ENCODE results near the gene CRYGB.

The CRYGB gene

DNA sequence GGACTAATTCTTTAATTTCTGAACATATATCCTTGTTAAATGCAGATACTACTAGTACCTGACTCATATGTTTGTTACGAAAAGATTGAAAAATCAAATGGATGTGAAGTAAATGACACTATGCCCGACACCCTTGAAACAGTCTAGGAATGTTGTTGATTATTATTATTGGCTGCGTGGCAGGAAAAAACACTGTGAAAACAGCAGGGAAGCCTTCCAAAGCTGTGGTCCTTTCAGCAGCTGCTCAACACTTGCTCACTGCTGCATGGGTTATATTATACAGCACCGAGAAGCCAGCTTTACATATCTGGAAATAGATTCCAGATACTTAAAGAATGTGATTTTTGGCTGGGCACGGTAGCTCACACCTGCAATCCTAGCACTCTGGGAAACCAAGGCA is 48.2 kb downstream of the CRYGB start:
- H3K4me3 ChIP-seq (ENCODE audit: low read depth, low read length): no peak overlapping the region
- TF ChIP-seq, protein P1, sequence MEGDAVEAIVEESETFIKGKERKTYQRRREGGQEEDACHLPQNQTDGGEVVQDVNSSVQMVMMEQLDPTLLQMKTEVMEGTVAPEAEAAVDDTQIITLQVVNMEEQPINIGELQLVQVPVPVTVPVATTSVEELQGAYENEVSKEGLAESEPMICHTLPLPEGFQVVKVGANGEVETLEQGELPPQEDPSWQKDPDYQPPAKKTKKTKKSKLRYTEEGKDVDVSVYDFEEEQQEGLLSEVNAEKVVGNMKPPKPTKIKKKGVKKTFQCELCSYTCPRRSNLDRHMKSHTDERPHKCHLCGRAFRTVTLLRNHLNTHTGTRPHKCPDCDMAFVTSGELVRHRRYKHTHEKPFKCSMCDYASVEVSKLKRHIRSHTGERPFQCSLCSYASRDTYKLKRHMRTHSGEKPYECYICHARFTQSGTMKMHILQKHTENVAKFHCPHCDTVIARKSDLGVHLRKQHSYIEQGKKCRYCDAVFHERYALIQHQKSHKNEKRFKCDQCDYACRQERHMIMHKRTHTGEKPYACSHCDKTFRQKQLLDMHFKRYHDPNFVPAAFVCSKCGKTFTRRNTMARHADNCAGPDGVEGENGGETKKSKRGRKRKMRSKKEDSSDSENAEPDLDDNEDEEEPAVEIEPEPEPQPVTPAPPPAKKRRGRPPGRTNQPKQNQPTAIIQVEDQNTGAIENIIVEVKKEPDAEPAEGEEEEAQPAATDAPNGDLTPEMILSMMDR (IDR thresholded peaks at IDR 0.05; ENCODE audit: low read depth, low read length, missing control alignments): no peak
- no peak for DNase-seq (ENCODE audit: low read depth)

DNA sequence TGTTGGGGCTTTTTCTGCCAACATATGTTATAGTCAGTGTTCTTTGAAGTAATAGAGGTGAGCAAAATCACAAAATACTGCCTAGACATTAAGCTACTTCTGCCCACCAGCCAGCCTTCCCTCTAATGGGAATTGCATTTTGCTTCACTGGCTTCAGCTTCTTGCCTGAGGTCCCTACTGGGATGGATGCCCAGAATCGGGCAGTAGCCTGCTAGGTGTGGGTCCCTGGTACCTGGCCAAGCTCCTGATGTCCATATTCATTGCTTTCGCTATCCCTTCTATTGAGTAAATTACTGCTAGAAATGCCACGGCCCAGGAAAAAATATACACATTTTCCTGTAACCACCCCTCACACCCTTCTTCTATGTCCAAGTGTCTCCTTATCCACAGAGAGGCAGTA is 48.6 kb downstream of the CRYGB start:
- no peak overlapping the region for H3K4me3 ChIP-seq (ENCODE audit: low read depth, low read length)
- DNase-seq (ENCODE audit: low read depth): no peak
- TF ChIP-seq, protein P1 (IDR thresholded peaks at IDR 0.05; ENCODE audit: low read depth, low read length, missing control alignments): no peak

DNA sequence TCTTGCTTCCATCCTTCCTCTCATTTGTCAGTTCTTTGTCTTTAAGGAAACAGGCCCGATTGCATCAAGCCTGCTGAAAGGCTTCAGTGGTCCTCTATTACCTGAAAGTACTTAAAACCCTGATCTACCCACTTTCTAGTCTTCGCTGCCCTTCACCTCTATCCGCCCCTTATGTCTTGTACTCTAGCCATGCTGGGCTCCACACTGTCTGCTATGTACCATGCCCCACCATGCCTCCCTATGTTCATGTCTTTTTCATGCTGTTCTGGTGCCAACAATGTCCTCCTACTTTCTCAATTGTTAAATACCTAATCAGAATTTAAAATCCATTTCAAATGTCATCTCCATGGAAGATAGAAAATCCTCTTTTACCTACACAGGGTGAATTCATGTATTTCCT is 49.9 kb downstream of the CRYGB start:
- TF ChIP-seq, protein P1 (IDR thresholded peaks at IDR 0.05; ENCODE audit: low read depth, low read length, missing control alignments): no peak
- no peak for DNase-seq (ENCODE audit: low read depth)
- no peak overlapping the region for H3K4me3 ChIP-seq (ENCODE audit: low read depth, low read length)

DNA sequence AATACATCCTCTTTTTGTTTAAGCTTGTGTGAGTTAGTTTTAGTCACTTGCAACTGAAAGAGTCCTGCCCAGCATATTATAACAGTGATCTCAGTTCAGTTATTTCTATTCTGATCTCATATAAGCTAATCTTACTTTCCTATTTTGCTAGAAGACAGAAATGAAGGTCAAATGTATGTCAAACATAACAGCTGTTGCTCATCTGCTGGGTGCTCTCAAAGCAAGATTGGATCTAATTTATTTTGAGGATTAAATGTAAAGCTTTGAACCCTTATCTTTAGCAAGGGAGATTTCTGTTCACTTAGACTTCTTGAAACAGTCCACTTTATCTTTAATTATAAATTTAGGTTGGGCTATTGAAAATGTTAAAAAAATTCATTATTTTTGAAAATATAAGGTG is 52.8 kb downstream of the CRYGB start:
- no peak overlapping the region for H3K4me3 ChIP-seq (ENCODE audit: low read depth, low read length)
- no peak for DNase-seq (ENCODE audit: low read depth)
- TF ChIP-seq, protein P1 (IDR thresholded peaks at IDR 0.05; ENCODE audit: low read depth, low read length, missing control alignments): no peak
